WTC11 (cell line): ENCODE data around the gene SLC7A5.
"Not testable (repeated sequence)": the region's sequence is repeated elsewhere in the genome, so short reads cannot be mapped to it uniquely, and the experiment has no call there.

ENCODE experiments used
- ESRRA ChIP-seq: sonication (generic); formaldehyde crosslinking; IDR thresholded peaks from 2 replicates; pipeline ENCODE4 v1.8.1; 2022; ENCODE audit warnings: mild to moderate bottlenecking, missing genetic modification reagents, borderline replicate concordance
- IRF2 ChIP-seq: sonication (generic); formaldehyde crosslinking; IDR thresholded peaks from 2 replicates; pipeline ENCODE4 v1.8.0; 2022; ENCODE audit warnings: low read depth, missing genetic modification reagents, borderline replicate concordance
- NFYB ChIP-seq: sonication (generic); formaldehyde crosslinking; conservative IDR thresholded peaks from 2 replicates; pipeline ENCODE4 v1.8.0; 2022; ENCODE audit warnings: low read depth, missing genetic modification reagents
- NR3C1 ChIP-seq: sonication (generic); formaldehyde crosslinking; conservative IDR thresholded peaks from 2 replicates; pipeline ENCODE4 v1.8.1; 2023; ENCODE audit warnings: low read depth, mild to moderate bottlenecking, missing genetic modification reagents
- ZNF232 ChIP-seq: sonication (generic); formaldehyde crosslinking; IDR thresholded peaks from 2 replicates; pipeline ENCODE4 v1.8.0; 2022; ENCODE audit warnings: mild to moderate bottlenecking, missing genetic modification reagents
- TF ChIP-seq, protein P1 (sequence below): fragments of 200-600 bp; IDR thresholded peaks from 2 replicates; pipeline ENCODE4 v1.8.0; 2022; ENCODE audit warnings: antibody characterized with exemption
- TF ChIP-seq, protein P2 (sequence below): fragments of 250-450 bp; sonication (Bioruptor Pico); conservative IDR thresholded peaks from 2 replicates; pipeline ENCODE4 v1.9.0; 2021; ENCODE audit warnings: mild to moderate bottlenecking
- TF ChIP-seq, protein P3 (sequence below): sonication (generic); formaldehyde crosslinking; IDR thresholded peaks from 2 replicates; pipeline ENCODE4 v1.8.0; 2022; ENCODE audit warnings: mild to moderate bottlenecking, missing genetic modification reagents
- TF ChIP-seq, protein P4 (sequence below): sonication (generic); formaldehyde crosslinking; IDR thresholded peaks from 2 replicates; pipeline ENCODE4 v1.8.1; 2022; ENCODE audit warnings: low read depth, mild to moderate bottlenecking, moderate library complexity, missing genetic modification reagents, borderline replicate concordance
- TF ChIP-seq, protein P5 (sequence below): sonication (generic); formaldehyde crosslinking; IDR thresholded peaks from 2 replicates; pipeline ENCODE4 v1.8.1; 2023; ENCODE audit warnings: mild to moderate bottlenecking, missing genetic modification reagents

DNA sequence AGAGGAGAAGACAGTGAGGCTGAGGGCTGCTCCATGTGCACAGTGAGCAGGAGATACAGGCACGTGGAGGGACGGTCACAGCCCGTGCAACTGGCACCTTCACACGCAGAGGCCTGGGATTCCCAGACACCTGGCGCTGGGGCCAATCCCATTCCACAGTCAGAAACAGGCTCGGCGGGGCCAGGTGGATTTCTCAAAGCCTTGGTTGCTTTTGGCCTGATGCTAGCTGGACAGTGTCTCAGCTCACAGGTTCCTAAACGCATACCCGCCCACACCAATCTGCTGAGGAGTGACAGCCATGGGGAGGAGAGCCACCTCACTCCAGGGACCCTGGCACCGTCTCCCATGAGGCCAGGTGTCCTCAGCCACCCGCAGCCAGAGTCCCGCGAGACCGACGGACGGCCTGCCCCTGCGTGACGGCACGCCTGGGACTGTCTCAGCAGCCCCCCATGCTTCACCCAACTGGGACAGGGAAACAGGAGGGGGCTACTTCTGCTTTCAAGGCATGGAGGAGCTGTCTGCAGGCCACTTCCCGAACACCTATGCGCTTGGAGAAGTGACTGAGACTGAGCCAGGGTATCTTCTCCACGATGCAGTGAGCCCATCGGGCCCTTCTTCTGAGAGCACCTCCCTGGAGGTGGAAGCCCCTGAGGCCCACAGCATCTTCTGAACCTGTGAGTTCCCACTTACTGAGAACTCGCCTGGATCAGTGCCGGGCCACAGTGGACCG, 6.5 kb downstream of the SLC7A5 start:
- TF ChIP-seq, protein P1, sequence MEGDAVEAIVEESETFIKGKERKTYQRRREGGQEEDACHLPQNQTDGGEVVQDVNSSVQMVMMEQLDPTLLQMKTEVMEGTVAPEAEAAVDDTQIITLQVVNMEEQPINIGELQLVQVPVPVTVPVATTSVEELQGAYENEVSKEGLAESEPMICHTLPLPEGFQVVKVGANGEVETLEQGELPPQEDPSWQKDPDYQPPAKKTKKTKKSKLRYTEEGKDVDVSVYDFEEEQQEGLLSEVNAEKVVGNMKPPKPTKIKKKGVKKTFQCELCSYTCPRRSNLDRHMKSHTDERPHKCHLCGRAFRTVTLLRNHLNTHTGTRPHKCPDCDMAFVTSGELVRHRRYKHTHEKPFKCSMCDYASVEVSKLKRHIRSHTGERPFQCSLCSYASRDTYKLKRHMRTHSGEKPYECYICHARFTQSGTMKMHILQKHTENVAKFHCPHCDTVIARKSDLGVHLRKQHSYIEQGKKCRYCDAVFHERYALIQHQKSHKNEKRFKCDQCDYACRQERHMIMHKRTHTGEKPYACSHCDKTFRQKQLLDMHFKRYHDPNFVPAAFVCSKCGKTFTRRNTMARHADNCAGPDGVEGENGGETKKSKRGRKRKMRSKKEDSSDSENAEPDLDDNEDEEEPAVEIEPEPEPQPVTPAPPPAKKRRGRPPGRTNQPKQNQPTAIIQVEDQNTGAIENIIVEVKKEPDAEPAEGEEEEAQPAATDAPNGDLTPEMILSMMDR = not testable (repeated sequence)
- TF ChIP-seq, protein P2, sequence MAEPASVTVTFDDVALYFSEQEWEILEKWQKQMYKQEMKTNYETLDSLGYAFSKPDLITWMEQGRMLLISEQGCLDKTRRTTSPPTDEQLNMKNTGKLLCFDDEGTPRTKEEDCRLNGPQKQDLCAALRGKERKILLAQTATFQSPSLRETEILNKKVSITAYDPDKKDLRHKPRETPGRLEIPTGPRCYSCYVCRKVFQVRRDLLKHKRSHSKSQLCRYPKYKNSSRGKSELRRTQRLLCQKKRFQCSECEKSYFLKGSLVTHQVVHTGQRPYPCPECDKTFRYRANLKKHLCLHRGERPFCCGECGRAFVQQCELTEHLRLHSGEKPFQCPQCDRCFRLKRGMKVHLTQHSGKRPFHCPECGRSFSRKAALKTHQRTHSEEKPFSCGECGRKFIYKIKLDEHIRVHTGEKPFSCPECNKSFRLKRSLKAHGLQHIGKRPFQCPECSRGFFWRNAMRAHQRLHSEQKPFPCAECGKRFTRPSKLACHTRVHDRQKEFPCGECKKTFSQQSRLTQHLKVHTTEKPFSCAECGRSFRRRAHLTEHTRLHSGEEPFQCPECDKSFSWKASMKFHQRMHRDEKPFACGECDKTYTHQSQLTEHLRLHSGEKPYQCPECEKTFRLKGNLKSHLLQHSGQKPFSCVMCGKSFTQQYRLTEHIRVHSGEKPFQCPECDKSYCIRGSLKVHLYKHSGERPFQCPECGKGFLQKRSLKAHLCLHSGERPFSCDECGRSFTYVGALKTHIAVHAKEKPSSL (CRISPR knock-in tag) = not testable (repeated sequence)
- TF ChIP-seq ESRRA (CRISPR knock-in tag); NFYB (CRISPR knock-in tag); NR3C1; ZNF232; IRF2 (CRISPR knock-in tag): not testable (repeated sequence)
- TF ChIP-seq, protein P3, sequence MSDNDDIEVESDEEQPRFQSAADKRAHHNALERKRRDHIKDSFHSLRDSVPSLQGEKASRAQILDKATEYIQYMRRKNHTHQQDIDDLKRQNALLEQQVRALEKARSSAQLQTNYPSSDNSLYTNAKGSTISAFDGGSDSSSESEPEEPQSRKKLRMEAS (CRISPR knock-in tag) = not testable (repeated sequence)
- TF ChIP-seq, protein P4, sequence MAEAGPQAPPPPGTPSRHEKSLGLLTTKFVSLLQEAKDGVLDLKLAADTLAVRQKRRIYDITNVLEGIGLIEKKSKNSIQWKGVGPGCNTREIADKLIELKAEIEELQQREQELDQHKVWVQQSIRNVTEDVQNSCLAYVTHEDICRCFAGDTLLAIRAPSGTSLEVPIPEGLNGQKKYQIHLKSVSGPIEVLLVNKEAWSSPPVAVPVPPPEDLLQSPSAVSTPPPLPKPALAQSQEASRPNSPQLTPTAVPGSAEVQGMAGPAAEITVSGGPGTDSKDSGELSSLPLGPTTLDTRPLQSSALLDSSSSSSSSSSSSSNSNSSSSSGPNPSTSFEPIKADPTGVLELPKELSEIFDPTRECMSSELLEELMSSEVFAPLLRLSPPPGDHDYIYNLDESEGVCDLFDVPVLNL (CRISPR knock-in tag) = not testable (repeated sequence)
- TF ChIP-seq, protein P5, sequence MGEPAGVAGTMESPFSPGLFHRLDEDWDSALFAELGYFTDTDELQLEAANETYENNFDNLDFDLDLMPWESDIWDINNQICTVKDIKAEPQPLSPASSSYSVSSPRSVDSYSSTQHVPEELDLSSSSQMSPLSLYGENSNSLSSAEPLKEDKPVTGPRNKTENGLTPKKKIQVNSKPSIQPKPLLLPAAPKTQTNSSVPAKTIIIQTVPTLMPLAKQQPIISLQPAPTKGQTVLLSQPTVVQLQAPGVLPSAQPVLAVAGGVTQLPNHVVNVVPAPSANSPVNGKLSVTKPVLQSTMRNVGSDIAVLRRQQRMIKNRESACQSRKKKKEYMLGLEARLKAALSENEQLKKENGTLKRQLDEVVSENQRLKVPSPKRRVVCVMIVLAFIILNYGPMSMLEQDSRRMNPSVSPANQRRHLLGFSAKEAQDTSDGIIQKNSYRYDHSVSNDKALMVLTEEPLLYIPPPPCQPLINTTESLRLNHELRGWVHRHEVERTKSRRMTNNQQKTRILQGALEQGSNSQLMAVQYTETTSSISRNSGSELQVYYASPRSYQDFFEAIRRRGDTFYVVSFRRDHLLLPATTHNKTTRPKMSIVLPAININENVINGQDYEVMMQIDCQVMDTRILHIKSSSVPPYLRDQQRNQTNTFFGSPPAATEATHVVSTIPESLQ = not testable (repeated sequence)
